Neural crest cell (in vitro differentiated cells): ENCODE measurements around the gene ASTN2. TPM values are rescaled to one million over a fixed set of nuclear protein-coding genes. Genes with fewer than 3 reads are reported as not detected.
A peak's percentile ranks its signal among the peaks of the same experiment; 100 is the strongest.

Experiments used
- DNase-seq: peaks from one replicate; pipeline ENCODE4 v3.0.0; 2021; ENCODE audit warnings: low read depth, mixed read lengths, low spot score
- H3K27ac Mint-ChIP-seq: one replicate; pipeline ENCODE4 v1.8.0; 2021; ENCODE audit warnings: mild to moderate bottlenecking, mixed read lengths; ENCODE audit not compliant: unreplicated experiment
- H3K27me3 Mint-ChIP-seq: 2 replicates; pipeline ENCODE4 v1.8.0; 2021; ENCODE audit warnings: low read depth, mild to moderate bottlenecking, mixed read lengths
- H3K36me3 Mint-ChIP-seq: 2 replicates; pipeline ENCODE4 v1.8.0; 2021; ENCODE audit warnings: low read depth, mild to moderate bottlenecking, mixed read lengths
- H3K4me1 Mint-ChIP-seq: 2 replicates; pipeline ENCODE4 v1.8.0; 2021; ENCODE audit warnings: mixed read lengths
- H3K4me3 Mint-ChIP-seq: one replicate; pipeline ENCODE4 v1.8.0; 2021; ENCODE audit warnings: mild to moderate bottlenecking, mixed read lengths
- H3K9me3 Mint-ChIP-seq: 2 replicates; pipeline ENCODE4 v1.8.0; 2021; ENCODE audit warnings: mixed read lengths
- CTCF ChIP-seq: fragments of 200-600 bp; sonication (generic); conservative IDR thresholded peaks from 2 replicates; pipeline ENCODE4 v1.5.0; 2021; ENCODE audit warnings: antibody characterized with exemption, mild to moderate bottlenecking
- total RNA-seq: library from RNA; stranded (reverse); gene quantifications from 2 replicates; pipeline ENCODE4 v1.2.1, GENCODE V29; 2021

The ASTN2 gene
- total RNA-seq, 1 donor from 2014 or later, result 7.3 TPM

- Mint-ChIP-seq H3K9me3 (no peaks in the 10 kb centered on the region), H3K36me3 (no peaks in the 10 kb centered on the region), H3K4me1 (peaks cover 4% of the 10 kb centered on the region), H3K27ac (peak overlapping the region; percentile 14), H3K27me3 (no peaks in the 10 kb centered on the region), H3K4me3 (no peak overlapping the region)
- no peak for TF ChIP-seq CTCF
- DNase-seq, result no peak
Observed at GRCh38 chr9:116888066-116888465, 526.8 kb downstream of the ASTN2 start.

DNA sequence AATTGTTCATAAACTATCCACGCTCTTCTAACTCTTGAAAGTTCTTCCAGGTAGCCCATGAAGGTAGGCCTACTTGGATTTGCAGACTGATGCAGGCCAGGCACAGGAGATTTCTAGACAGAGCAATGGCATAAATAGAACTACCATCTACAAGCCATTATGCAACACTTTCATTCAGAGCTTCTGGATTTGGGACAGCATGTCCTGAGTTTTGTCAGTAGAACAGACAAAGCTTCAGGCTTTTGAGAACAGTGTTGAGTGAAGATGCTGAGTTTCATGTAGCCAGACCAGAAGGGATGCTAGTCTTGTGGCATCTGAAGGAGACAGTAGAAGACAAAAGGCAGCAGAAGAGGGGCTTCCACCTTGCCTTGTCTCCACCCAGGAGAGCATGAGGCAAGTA lies 531.2 kb downstream of the ASTN2 start:
- no peaks in the 10 kb centered on the region for H3K27me3 Mint-ChIP-seq
- no peak for TF ChIP-seq CTCF
- H3K27ac Mint-ChIP-seq, result no peak overlapping the region
- H3K4me1 Mint-ChIP-seq, result peaks cover 4% of the 10 kb centered on the region
- H3K4me3 Mint-ChIP-seq, result no peak overlapping the region
- no peak for DNase-seq
- peaks cover 3% of the 10 kb centered on the region for H3K9me3 Mint-ChIP-seq
- H3K36me3 Mint-ChIP-seq, result no peaks in the 10 kb centered on the region

- Mint-ChIP-seq H3K27me3 (peaks cover 6% of the 10 kb centered on the region), H3K36me3 (no peaks in the 10 kb centered on the region), H3K27ac (no peak overlapping the region), H3K9me3 (peaks cover 12% of the 10 kb centered on the region), H3K4me3 (no peak overlapping the region), H3K4me1 (no peaks in the 10 kb centered on the region)
- no peak for TF ChIP-seq CTCF
- no peak for DNase-seq
Observed at GRCh38 chr9:116877072-116877471, 537.8 kb downstream of the ASTN2 start.

- Mint-ChIP-seq H3K27ac (no peak overlapping the region), H3K4me3 (no peak overlapping the region), H3K9me3 (peaks cover 10% of the 10 kb centered on the region), H3K4me1 (no peaks in the 10 kb centered on the region), H3K27me3 (peaks cover 6% of the 10 kb centered on the region), H3K36me3 (no peaks in the 10 kb centered on the region)
- no peak for TF ChIP-seq CTCF
- DNase-seq, result no peak
Observed at GRCh38 chr9:116875576-116875975, 539.3 kb downstream of the ASTN2 start.

GRCh38 chr9:116873937-116874914 lies 540.6 kb downstream of the ASTN2 start:
- Mint-ChIP-seq H3K9me3 (peaks cover 10% of the 10 kb centered on the region), H3K27ac (no peak overlapping the region)

More at GRCh38 chr9:116873937-116874914, 540.6 kb downstream of the ASTN2 start:
- H3K4me1 Mint-ChIP-seq, result no peaks in the 10 kb centered on the region
- H3K36me3 Mint-ChIP-seq, result no peaks in the 10 kb centered on the region
- TF ChIP-seq CTCF, result no peak
- H3K4me3 Mint-ChIP-seq, result no peak overlapping the region
- no peak for DNase-seq
- H3K27me3 Mint-ChIP-seq, result peaks cover 6% of the 10 kb centered on the region
